BE2C (cell line): ENCODE data around the gene TOMM40L. TPM values are rescaled to one million over a fixed set of nuclear protein-coding genes. Genes with fewer than 3 reads are reported as not detected.

Experiments used
- DNase-seq: peaks from one replicate; pipeline ENCODE4 v3.0.0-alpha.2; 2020
- H3K27me3 ChIP-seq: fragments of 250-450 bp; sonication (Bioruptor Pico); 2 replicates; pipeline ENCODE4 v1.5.1; 2020; ENCODE audit warnings: mild to moderate bottlenecking
- H3K36me3 ChIP-seq: fragments of 250-450 bp; sonication (Bioruptor Pico); 2 replicates; pipeline ENCODE4 v1.5.1; 2020; ENCODE audit warnings: mild to moderate bottlenecking
- H3K4me1 ChIP-seq: fragments of 250-450 bp; sonication (Bioruptor Pico); 2 replicates; pipeline ENCODE4 v1.5.1; 2020
- H3K4me3 ChIP-seq: 2 replicates; pipeline ENCODE4 v1.5.1; 2011; ENCODE audit warnings: low read depth, low read length
- H3K9me3 ChIP-seq: fragments of 250-450 bp; sonication (Bioruptor Pico); 2 replicates; pipeline ENCODE4 v1.5.1; 2020
- polyA plus RNA-seq: library from polyadenylated mRNA; unstranded; fragments of >200 nt; gene quantifications from one replicate; pipeline ENCODE4 v1.2.1, GENCODE V29; 2012; ENCODE audit warnings: low read depth, missing spikeins; ENCODE audit not compliant: insufficient read length, insufficient read depth
- TF ChIP-seq, protein P1 (sequence below): IDR thresholded peaks from 2 replicates; pipeline ENCODE4 v1.5.1; 2012; ENCODE audit warnings: mild to moderate bottlenecking, low read depth, low read length

The TOMM40L gene
- polyA plus RNA-seq, result 38.9 TPM

DNA sequence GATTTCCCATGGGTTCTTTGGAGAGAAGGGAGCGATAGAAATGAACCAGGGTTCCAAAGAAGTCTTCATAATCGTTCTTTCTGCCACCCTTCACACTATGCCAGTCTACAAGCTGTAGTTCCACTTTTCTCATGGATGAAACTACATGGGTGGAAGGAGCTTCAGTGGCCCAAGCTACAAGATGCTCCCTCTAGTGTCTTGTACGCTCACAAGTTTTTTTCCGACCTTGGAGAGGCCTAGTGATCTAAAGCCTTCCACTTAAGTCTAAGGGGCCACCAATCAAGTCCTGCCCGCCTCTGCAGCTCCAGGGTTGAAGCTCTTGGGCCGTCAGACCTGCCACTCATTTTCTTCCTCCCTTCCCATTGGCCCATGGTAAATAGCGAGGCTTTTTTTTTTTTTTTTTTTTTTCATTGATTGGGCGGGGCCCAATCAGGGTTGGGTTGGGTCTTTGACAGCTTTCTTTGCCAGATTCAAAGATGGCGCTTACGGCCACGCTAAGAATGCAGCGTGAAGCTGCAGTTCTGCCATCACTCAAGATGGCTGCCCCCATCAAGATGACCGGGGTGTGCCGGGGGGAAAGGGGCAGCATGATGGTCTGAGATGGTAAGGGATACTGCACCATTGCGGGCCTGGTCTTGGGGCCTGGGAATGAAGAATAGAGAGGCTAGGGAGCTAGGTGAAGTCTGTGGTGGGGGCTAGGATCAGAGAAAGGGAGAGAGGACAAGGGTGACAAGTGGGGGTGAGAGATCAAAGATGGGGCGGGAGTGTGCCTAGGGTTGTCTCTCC, at the start of gene TOMM40L:
Gene TOMM40L (plus strand): TSS at position 527 of the 786 bp plus-strand sequence. CDS start 430 bp downstream, outside the sequence.
- H3K4me3 ChIP-seq, result peak within 1 kb of the TSS; percentile 96
- H3K36me3 ChIP-seq, result peaks cover 14% of the 10 kb centered on the region
- TF ChIP-seq, protein P1, sequence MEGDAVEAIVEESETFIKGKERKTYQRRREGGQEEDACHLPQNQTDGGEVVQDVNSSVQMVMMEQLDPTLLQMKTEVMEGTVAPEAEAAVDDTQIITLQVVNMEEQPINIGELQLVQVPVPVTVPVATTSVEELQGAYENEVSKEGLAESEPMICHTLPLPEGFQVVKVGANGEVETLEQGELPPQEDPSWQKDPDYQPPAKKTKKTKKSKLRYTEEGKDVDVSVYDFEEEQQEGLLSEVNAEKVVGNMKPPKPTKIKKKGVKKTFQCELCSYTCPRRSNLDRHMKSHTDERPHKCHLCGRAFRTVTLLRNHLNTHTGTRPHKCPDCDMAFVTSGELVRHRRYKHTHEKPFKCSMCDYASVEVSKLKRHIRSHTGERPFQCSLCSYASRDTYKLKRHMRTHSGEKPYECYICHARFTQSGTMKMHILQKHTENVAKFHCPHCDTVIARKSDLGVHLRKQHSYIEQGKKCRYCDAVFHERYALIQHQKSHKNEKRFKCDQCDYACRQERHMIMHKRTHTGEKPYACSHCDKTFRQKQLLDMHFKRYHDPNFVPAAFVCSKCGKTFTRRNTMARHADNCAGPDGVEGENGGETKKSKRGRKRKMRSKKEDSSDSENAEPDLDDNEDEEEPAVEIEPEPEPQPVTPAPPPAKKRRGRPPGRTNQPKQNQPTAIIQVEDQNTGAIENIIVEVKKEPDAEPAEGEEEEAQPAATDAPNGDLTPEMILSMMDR, result peak; percentile 66
- H3K4me1 ChIP-seq, result peaks cover 13% of the 10 kb centered on the region
- H3K9me3 ChIP-seq, result no peaks in the 10 kb centered on the region
- H3K27me3 ChIP-seq, result no peaks in the 10 kb centered on the region
- peak; percentile 91 for DNase-seq

DNA sequence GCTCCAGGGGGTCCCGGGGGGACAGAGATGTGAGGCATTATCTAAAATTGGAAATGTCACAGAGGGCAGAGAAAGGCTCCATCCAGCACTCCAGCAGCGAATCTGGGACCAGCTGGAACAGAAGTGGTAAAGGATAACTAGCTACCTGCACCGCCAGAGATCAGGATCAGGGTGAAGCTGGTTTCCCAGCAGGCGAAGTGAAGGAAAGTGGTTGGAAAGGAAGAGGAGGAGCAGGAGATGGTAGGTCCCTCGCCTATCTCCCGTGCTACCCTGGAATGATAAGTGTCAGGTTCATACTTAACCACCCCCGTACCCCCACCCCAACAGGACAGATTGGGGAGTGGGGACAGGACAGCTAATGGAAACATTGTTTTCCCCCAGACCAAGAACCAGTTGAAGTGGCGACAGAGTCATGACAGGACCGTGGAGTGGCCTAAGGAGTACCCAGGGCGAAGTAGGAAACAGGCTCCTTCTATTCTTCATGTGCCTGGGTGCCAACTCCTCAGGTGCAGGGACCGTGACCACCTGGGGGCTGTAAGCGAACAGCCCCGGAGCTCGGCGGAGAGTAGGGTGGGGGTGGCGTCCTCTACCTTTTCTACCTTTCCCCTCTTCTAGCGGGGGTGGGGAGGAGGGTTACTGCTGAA, 49.3 kb upstream of the TOMM40L start:
- Histone ChIP-seq H3K27me3 (no peaks in the 10 kb centered on the region), H3K4me3 (peak overlapping the region; percentile 81), H3K9me3 (no peaks in the 10 kb centered on the region), H3K36me3 (peaks cover 35% of the 10 kb centered on the region), H3K4me1 (no peaks in the 10 kb centered on the region; the same call in 1 of the 2 replicates)
- TF ChIP-seq, protein P1, result no peak
- DNase-seq, result no peak

DNA sequence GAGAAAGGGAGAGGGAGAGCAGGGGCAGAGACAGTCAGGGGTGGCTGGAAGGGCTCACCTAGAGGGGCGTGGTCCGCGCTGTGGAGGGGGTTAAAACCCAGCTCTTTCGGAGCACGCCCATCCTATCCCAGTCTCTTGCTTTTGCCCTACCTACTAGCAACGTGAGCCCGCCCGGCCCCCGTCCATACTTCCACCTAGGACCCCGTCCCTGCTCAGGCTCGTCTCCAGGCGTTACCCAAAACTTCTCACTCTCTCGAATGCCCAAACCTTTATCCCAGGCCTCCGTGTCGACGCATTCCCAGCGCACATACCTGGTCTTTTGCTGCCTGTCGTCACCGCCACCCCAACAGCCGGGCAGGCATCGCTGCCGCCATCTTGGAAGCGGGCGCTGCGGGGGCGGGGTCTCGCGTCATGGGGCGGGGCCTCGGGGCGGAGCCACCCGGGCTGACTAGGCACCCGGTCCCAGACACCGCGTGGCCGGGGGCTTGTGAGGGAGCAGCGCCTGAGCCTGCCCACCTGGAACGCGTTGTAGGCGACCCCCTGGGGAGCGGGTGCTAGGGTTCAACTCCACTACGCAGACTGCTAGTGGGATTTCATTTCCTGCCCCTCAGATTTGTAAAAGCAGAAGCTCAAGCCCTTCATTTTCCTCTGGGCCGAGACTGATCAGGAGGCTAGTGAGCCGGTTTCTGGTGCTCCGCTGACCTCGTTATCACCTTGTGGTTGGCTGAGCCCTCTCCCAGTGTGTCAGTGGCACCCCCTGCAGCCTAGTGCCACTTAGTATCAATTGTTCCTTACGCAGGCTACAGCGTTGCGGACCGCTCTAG, 48.5 kb upstream of the TOMM40L start, which contains the start of gene B4GALT3:
Gene B4GALT3 (minus strand): TSS at position 396 of the 824 bp plus-strand sequence. CDS start 1,447 bp downstream, outside the sequence.
- Histone ChIP-seq H3K27me3 (no peaks in the 10 kb centered on the region), H3K36me3 (peaks cover 28% of the 10 kb centered on the region), H3K4me1 (no peaks in the 10 kb centered on the region; the same call in 1 of the 2 replicates), H3K4me3 (peak within 1 kb of the TSS; percentile 81), H3K9me3 (no peaks in the 10 kb centered on the region)
- DNase-seq, result peak; percentile 95
- TF ChIP-seq, protein P1, result peak; percentile 57

DNA sequence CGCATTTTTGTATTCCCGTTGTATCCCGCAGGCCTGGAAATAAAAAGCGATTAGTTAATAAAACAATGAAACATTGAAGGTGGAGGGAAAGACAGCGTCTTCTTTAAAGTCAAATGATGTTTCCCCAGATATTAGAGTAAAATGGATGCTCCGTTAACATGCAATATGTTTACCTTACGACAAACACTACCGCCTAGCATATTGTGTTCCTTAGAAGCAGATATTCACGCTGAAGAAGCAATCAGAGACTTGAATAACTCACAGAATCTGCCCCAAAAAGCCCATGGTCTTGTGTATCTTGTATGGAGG, 48.0 kb upstream of the TOMM40L start:
- TF ChIP-seq, protein P1, result no peak
- Histone ChIP-seq H3K27me3 (no peaks in the 10 kb centered on the region), H3K9me3 (no peaks in the 10 kb centered on the region), H3K4me1 (no peaks in the 10 kb centered on the region; the same call in 1 of the 2 replicates), H3K36me3 (peaks cover 24% of the 10 kb centered on the region), H3K4me3 (peak overlapping the region; percentile 81)
- no peak for DNase-seq

DNA sequence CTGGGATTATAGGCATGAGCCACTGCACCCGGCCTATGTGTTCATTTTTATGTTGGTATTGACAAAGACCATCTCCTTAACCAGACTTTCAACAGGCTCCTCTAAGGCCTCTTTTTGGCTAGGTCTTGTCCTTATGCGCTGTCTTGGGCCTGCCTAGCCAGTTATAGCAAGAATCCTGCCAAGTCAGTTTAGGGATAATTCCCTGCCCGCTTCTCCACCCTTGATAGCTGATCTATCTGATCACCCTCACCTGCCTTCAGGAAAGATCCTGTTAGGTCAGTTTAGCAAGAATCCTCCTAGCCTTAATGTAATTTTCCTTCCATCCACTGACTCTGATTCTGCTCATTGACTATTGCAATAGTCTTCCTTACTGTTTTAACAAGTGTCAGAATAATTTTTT, 46.2 kb upstream of the TOMM40L start:
- Histone ChIP-seq H3K4me1 (no peaks in the 10 kb centered on the region; the same call in 1 of the 2 replicates), H3K9me3 (no peaks in the 10 kb centered on the region), H3K27me3 (no peaks in the 10 kb centered on the region), H3K4me3 (no peak overlapping the region), H3K36me3 (peaks cover 9% of the 10 kb centered on the region)
- no peak for DNase-seq
- TF ChIP-seq, protein P1, result no peak
